Upper lobe of right lung (tissue), 1 donor: Measurements from ENCODE around the gene SLC35F5. TPM values are rescaled to one million over a fixed set of nuclear protein-coding genes. Genes with fewer than 3 reads are reported as not detected.
A peak's percentile ranks its signal among the peaks of the same experiment; 100 is the strongest.

Experiments used
- ATAC-seq: fragments of 200-7000 bp; cut with Tn5 transposase; one replicate; pipeline ENCODE4 v1.9.1; 2020; ENCODE audit warnings: mild to moderate bottlenecking, moderate library complexity
- DNase-seq: peaks from one replicate; pipeline ENCODE4 v3.0.0-alpha.2; 2020
- H3K27ac ChIP-seq: fragments of 200-600 bp; one replicate; pipeline ENCODE4 v1.8.0; 2022
- H3K27me3 ChIP-seq: fragments of 200-600 bp; one replicate; pipeline ENCODE4 v1.8.0; 2022; ENCODE audit warnings: mild to moderate bottlenecking
- H3K36me3 ChIP-seq: fragments of 200-600 bp; one replicate; pipeline ENCODE4 v1.8.0; 2022
- H3K4me1 ChIP-seq: fragments of 200-600 bp; one replicate; pipeline ENCODE4 v1.8.0; 2022
- H3K4me3 ChIP-seq: fragments of 200-600 bp; one replicate; pipeline ENCODE4 v1.8.0; 2022; ENCODE audit warnings: mild to moderate bottlenecking
- H3K9me3 ChIP-seq: fragments of 200-600 bp; one replicate; pipeline ENCODE4 v1.8.0; 2022
- intact Hi-C: fragments of 100-400 bp; cut with DNase I; formaldehyde crosslinking; loops from one replicate; pipeline ENCODE4 v1.11.0; 2022
- long read RNA-seq: library from polyadenylated mRNA; unstranded; transcript quantifications from one replicate; pipeline ENCODE4 v2.0.0, GENCODE V29; 2021
- total RNA-seq: library from RNA; stranded (reverse); fragmentation: NEBNext Ultra II Directional; extraction: Animal tissue kit (Norgen Biotek cat#: 25700); gene quantifications from one replicate; pipeline ENCODE4 v1.2.1, GENCODE V29; 2021
- TF ChIP-seq, protein P1 (sequence below): fragments of 200-600 bp; IDR thresholded peaks from one replicate; pipeline ENCODE4 v1.8.0; 2022; ENCODE audit warnings: antibody characterized with exemption
- donor health status: DM: no; HTN: yes; CAD: no; lungs with severe emphysema.

Gene SLC35F5, protein sequence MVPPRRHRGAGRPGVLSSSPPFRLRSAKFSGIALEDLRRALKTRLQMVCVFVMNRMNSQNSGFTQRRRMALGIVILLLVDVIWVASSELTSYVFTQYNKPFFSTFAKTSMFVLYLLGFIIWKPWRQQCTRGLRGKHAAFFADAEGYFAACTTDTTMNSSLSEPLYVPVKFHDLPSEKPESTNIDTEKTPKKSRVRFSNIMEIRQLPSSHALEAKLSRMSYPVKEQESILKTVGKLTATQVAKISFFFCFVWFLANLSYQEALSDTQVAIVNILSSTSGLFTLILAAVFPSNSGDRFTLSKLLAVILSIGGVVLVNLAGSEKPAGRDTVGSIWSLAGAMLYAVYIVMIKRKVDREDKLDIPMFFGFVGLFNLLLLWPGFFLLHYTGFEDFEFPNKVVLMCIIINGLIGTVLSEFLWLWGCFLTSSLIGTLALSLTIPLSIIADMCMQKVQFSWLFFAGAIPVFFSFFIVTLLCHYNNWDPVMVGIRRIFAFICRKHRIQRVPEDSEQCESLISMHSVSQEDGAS
- total RNA-seq, result 76.0 TPM
- long read RNA-seq, full-length matches to known transcripts, result 52 of 77 reads
- long read RNA-seq, partial matches to known transcripts, result 9 of 77 reads
- long read RNA-seq, other reads (novel, unspliced or antisense), result 16 of 77 reads

DNA sequence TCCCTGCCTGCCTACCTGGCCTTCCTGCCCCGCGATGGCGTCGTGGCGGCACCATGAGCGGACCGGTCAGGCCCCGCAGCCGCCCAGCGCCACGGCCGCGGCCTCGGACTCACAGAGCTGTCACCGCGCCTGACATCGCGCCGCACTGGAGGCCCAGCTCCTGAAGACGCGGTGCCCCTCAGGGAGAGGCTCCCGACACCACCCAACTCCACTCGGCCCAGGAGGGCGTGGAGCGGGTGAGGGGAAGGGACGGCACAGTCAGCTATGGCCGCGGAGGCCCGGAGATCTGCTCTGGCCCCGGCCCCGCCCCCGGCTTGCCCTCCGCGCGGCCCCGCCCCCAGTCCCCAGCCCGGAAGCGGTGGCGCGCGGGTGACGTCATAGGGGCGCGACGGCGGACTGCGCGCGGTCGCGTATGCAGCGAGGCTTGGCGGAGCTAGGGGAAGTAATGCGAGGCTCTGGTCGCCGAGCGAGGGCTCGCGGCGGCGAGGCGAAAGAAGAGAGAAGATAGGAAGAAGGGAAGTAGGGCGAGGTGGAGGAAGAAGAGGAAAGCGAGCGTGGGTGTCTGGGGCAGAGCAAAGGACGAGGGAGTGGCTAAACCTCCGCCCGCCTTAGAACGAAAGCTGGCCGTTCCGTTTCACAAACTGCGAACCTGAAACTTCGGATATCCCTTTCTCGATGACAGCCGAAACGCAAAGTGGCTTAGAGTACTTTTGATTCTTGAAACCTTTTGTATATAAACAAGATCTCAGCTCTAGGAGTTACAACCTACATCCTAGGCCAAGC is at the start of gene SLC35F5:
TSS of gene SLC35F5 (minus strand) at position 288 of the 783 bp plus-strand sequence. CDS start at position 55, 233 bp downstream.
- peak within 1 kb of the TSS; percentile 90 for H3K27ac ChIP-seq
- intact Hi-C loops, result no loop called here
- H3K9me3 ChIP-seq, result no peaks in the 10 kb centered on the region
- DNase-seq (peak; percentile 97), ATAC-seq (peak; percentile 99)
- no peaks in the 10 kb centered on the region for H3K27me3 ChIP-seq
- peak within 1 kb of the TSS; percentile 98 for H3K4me3 ChIP-seq
- H3K36me3 ChIP-seq, result peaks cover 10% of the 10 kb centered on the region
- TF ChIP-seq, protein P1, sequence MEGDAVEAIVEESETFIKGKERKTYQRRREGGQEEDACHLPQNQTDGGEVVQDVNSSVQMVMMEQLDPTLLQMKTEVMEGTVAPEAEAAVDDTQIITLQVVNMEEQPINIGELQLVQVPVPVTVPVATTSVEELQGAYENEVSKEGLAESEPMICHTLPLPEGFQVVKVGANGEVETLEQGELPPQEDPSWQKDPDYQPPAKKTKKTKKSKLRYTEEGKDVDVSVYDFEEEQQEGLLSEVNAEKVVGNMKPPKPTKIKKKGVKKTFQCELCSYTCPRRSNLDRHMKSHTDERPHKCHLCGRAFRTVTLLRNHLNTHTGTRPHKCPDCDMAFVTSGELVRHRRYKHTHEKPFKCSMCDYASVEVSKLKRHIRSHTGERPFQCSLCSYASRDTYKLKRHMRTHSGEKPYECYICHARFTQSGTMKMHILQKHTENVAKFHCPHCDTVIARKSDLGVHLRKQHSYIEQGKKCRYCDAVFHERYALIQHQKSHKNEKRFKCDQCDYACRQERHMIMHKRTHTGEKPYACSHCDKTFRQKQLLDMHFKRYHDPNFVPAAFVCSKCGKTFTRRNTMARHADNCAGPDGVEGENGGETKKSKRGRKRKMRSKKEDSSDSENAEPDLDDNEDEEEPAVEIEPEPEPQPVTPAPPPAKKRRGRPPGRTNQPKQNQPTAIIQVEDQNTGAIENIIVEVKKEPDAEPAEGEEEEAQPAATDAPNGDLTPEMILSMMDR, result no peak
- peaks cover 19% of the 10 kb centered on the region for H3K4me1 ChIP-seq

DNA sequence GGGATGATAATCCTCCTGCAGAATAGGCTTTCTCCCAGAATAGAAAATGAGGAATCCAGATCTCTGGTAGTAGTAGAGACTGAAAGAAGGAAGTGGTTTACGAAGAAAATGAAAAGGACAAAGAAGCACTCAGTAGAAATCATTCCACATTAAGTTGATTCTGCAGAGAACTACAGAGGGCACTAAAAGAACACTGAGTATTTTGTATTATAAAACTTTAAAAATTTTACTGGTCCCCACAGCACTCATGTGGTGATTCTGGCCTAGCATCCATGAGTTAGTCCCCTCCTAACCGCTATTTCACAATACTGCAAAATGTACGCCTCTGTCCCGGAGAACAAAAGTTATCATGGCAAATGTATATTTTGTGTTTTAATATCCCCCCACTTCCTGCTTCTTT is 42.9 kb upstream of the SLC35F5 start:
- TF ChIP-seq, protein P1, result no peak
- Histone ChIP-seq H3K4me1 (no peaks in the 10 kb centered on the region), H3K36me3 (no peaks in the 10 kb centered on the region), H3K27ac (no peak overlapping the region), H3K4me3 (no peak overlapping the region), H3K9me3 (no peaks in the 10 kb centered on the region), H3K27me3 (no peaks in the 10 kb centered on the region)
- intact Hi-C loops, result no loop called here
- DNase-seq (no peak), ATAC-seq (peak; percentile 38)

DNA sequence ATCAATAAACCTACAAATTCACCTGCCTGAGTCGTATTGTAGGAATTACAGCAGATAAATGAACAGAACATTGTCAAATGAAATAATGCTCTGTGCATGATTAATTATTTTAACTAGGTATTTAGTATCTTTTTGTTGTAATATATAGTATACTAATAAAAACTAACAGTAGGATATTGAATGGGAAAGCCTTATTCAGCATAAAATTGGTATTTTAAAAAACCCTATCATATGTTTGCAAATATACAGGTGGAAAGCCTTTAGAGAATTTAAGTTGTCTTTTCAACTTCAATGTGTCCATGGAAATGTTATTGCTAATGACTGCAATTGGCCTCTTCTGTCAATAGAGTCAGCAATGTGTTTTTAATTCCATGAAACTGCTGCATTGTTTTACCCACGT is 40.8 kb upstream of the SLC35F5 start:
- no peak overlapping the region for H3K27ac ChIP-seq
- TF ChIP-seq, protein P1, result no peak
- no peaks in the 10 kb centered on the region for H3K27me3 ChIP-seq
- H3K4me1 ChIP-seq, result no peaks in the 10 kb centered on the region
- ATAC-seq, result no peak
- no peak for DNase-seq
- no peak overlapping the region for H3K4me3 ChIP-seq
- intact Hi-C loops, result no loop called here
- no peaks in the 10 kb centered on the region for H3K9me3 ChIP-seq
- H3K36me3 ChIP-seq, result no peaks in the 10 kb centered on the region

DNA sequence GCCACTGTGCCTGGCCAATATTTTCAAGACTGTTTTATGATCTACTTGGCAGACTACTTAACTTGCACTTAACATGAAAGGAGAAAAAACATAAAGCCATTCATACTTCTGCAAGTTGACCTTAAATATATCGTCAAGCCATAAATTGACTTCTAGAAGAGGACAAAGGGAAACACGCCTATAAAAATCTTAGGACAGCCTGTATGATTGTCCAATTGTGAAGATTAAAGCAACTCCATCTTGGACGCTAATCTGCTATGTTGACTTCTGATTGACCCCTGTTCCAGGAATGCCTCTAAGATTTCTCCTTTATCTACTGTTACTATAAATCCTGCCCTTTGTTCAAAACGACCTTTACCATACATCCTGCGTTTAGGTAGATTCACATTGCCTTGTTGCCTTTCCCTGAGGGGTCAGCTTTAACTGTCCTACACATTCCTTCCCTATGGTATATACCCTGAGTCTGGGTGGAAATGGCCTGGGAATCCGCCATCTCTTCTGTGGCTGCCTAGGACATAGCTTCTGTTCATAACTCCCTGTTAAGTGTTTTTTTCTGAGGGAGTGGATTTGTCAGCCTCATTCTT is 40.2 kb upstream of the SLC35F5 start:
- Histone ChIP-seq H3K9me3 (no peaks in the 10 kb centered on the region), H3K4me3 (no peak overlapping the region), H3K36me3 (no peaks in the 10 kb centered on the region), H3K27ac (no peak overlapping the region), H3K27me3 (no peaks in the 10 kb centered on the region), H3K4me1 (no peaks in the 10 kb centered on the region)
- intact Hi-C loops, result no loop called here
- ATAC-seq, result no peak
- TF ChIP-seq, protein P1, result no peak
- no peak for DNase-seq

DNA sequence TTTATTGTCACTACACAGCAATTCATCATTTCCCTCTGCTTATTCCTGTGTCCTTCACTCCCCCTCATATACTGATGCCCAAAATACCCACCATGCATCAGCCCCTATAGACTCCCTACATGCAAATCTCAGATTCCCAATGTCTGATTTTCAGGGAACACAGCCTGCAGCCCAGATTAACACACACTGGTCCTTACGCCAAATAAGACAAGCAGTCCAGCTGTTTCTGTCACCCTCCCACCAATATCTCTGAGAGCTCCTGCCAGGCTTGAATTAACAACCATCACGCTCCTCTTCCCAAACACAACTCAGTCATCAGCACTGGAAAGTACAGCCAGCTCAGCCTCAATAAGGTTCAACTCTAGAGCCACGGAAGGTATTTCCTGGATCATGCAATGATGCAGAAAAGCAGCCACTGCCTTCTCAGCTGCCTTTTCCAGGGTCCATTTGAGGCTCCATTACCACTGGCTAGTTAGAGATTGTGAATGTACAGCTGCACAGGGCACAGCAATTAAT is 39.0 kb upstream of the SLC35F5 start:
- intact Hi-C loops, result no loop called here
- TF ChIP-seq, protein P1, result no peak
- ATAC-seq (no peak), DNase-seq (no peak)
- no peak overlapping the region for H3K27ac ChIP-seq
- no peaks in the 10 kb centered on the region for H3K9me3 ChIP-seq
- H3K4me1 ChIP-seq, result no peaks in the 10 kb centered on the region
- no peak overlapping the region for H3K4me3 ChIP-seq
- H3K27me3 ChIP-seq, result no peaks in the 10 kb centered on the region
- no peaks in the 10 kb centered on the region for H3K36me3 ChIP-seq
